HepG2 (cell line): ENCODE results near the gene PPP1R13B. TPM values are rescaled to one million over a fixed set of nuclear protein-coding genes. Genes with fewer than 3 reads are reported as not detected.

ENCODE experiments used
- ARID2 ChIP-seq: sonication (generic); formaldehyde crosslinking; IDR thresholded peaks from 2 replicates; pipeline ENCODE4 v1.8.1; 2022; ENCODE audit warnings: mild to moderate bottlenecking, missing genetic modification reagents, borderline replicate concordance
- CHCHD3 ChIP-seq: sonication (generic); formaldehyde crosslinking; IDR thresholded peaks from 2 replicates; pipeline ENCODE4 v1.8.0; 2022; ENCODE audit warnings: mild to moderate bottlenecking, missing genetic modification reagents, moderate library complexity
- CREB1 ChIP-seq, 2 experiments: fragments of 450-650 bp in 1 of 2; IDR thresholded peaks; 2 replicates each; pipeline ENCODE4 v1.6.1; 2016 to 2017; ENCODE audit warnings: control low read depth in 1 of 2, mild to moderate bottlenecking in 1 of 2, missing compliant biosample characterization in 1 of 2, missing genetic modification characterization in 1 of 2
- GPN1 ChIP-seq: sonication (generic); formaldehyde crosslinking; IDR thresholded peaks from 2 replicates; pipeline ENCODE4 v1.5.1; 2020; ENCODE audit warnings: missing genetic modification reagents, borderline replicate concordance
- HDAC2 ChIP-seq: sonication (generic); formaldehyde crosslinking; IDR thresholded peaks from 2 replicates; pipeline ENCODE4 v1.4.0; 2020; ENCODE audit warnings: missing genetic modification reagents
- NFIC ChIP-seq: IDR thresholded peaks from 2 replicates; pipeline ENCODE4 v1.6.1; 2012; ENCODE audit warnings: mild to moderate bottlenecking, low read length, inconsistent platforms
- PRMT3 ChIP-seq: sonication (generic); formaldehyde crosslinking; IDR thresholded peaks from 2 replicates; pipeline ENCODE4 v1.8.1; 2022; ENCODE audit warnings: low read depth, mild to moderate bottlenecking, moderate library complexity, missing genetic modification reagents, borderline replicate concordance
- SMC3 ChIP-seq: IDR thresholded peaks from 2 replicates; pipeline ENCODE4 v1.6.1; 2011; ENCODE audit warnings: low read length, improper control_type of control experiment
- SUZ12 ChIP-seq: fragments of 150-350 bp; IDR thresholded peaks from 2 replicates; pipeline ENCODE4 v1.6.1; 2014; ENCODE audit warnings: low read depth, low read length
- TAF1 ChIP-seq: sonication (generic); formaldehyde crosslinking; IDR thresholded peaks from 2 replicates; pipeline ENCODE4 v1.4.0; 2020; ENCODE audit warnings: missing genetic modification reagents
- TCF7L2 ChIP-seq: IDR thresholded peaks from 2 replicates; pipeline ENCODE4 v1.6.1; 2011; ENCODE audit warnings: mild to moderate bottlenecking, low read depth, low read length, moderate library complexity
- ZNF484 ChIP-seq: sonication (generic); formaldehyde crosslinking; IDR thresholded peaks from 2 replicates; pipeline ENCODE4 v1.5.1; 2020; ENCODE audit warnings: mild to moderate bottlenecking, low read depth, missing genetic modification reagents, borderline replicate concordance
- ZNF660 ChIP-seq: sonication (generic); formaldehyde crosslinking; IDR thresholded peaks from 2 replicates; pipeline ENCODE4 v1.5.1; 2020; ENCODE audit warnings: mild to moderate bottlenecking, low read depth, missing genetic modification reagents, borderline replicate concordance
- ZNF746 ChIP-seq: sonication (generic); formaldehyde crosslinking; IDR thresholded peaks from 2 replicates; pipeline ENCODE4 v1.8.0; 2022; ENCODE audit warnings: mild to moderate bottlenecking, missing genetic modification reagents
- polyA plus RNA-seq, 8 experiments: library from polyadenylated mRNA; depleted of rRNA in 3 of 8; stranded (reverse) in 7 of 8; unstranded in 1 of 8; fragments of >200 nt; fragmentation: Illumina TruSeq in 4 of 8; extraction: Trizol in 4 of 8; gene quantifications; 2 replicates each; pipeline versions ENCODE4 v1.2.1 to v1.2.3, GENCODE V29; 2011 to 2016; ENCODE audit warnings: low read depth in 4 of 8, missing spikeins in 1 of 8, mixed read lengths in 1 of 8; ENCODE audit not compliant: insufficient read depth in 1 of 8
- total RNA-seq, 5 experiments: library from RNA; depleted of rRNA; stranded (reverse); fragments of >200 nt; fragmentation: Illumina TruSeq; extraction: Trizol; gene quantifications; 2 replicates each; pipeline ENCODE4 v1.2.3, GENCODE V29; 2016; ENCODE audit warnings: low read depth in 1 of 5
- TF ChIP-seq, protein P1 (sequence below): sonication (generic); formaldehyde crosslinking; IDR thresholded peaks from 2 replicates; pipeline ENCODE4 v1.5.1; 2020; ENCODE audit warnings: mild to moderate bottlenecking, moderate library complexity, missing genetic modification reagents
- TF ChIP-seq, protein P2 (sequence below): sonication (generic); formaldehyde crosslinking; IDR thresholded peaks from 2 replicates; pipeline ENCODE4 v1.8.0; 2022; ENCODE audit warnings: mild to moderate bottlenecking, missing genetic modification reagents, borderline replicate concordance
- TF ChIP-seq, protein P3 (sequence below): sonication (generic); formaldehyde crosslinking; IDR thresholded peaks from 2 replicates; pipeline ENCODE4 v1.4.0; 2020; ENCODE audit warnings: missing genetic modification reagents, borderline replicate concordance
- TF ChIP-seq, protein P4 (sequence below): sonication (generic); formaldehyde crosslinking; IDR thresholded peaks from 2 replicates; pipeline ENCODE4 v1.5.0; 2020; ENCODE audit warnings: missing genetic modification reagents
- TF ChIP-seq, protein P5 (sequence below): sonication (generic); formaldehyde crosslinking; IDR thresholded peaks from 2 replicates; pipeline ENCODE4 v1.4.0; 2020; ENCODE audit warnings: mild to moderate bottlenecking, missing genetic modification reagents

PPP1R13B gene
- total and polyA plus RNA-seq, 2 of the 13 experiments (the other 11 are each of a cell fraction or from before 2014, with no cell fraction given): 4.6 to 9.4 TPM

DNA sequence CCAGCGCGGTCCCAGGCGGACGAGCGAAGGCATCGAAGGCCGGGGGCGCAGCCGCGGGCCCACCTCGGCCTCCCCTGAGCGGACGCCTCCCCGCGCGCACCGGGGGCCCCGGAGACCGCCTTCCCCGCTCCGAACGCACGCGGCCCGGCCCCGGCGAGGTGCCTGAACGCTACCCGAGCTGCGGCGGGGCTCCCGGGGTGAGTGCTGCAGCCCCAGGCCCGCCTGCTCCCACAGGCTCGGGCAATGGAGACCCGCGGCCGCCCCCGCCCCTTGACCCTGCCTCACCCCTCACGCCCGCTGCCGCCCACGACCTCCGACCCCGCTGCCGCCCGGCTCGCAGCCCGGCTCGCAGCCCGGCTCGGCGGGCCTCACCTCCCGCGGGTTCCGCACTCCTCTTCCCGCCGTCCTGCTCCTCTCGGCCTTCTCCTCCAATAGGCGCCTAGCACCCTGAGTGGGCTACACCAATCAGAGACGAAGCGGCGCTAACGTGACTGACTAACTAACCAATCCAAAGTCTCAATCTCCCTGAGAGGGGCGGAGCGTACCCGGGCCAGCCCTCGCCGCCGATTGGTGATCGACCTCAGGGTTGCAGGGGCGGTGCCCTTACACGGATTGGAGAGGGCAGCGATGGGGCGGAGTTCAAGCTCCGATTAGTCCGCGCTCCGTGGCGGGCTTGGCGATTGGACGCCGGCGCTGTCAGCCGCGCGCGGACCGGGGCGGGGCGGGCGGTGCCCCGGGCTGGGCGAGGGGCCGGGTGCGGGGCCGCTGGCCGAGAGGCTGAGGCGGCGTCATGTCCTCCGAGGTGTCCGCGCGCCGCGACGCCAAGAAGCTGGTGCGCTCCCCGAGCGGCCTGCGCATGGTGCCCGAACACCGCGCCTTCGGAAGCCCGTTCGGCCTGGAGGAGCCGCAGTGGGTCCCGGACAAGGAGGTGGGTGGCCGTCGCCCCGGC is 132.0 kb downstream of the PPP1R13B start, which contains the start of the genes XRCC3 and ZFYVE21 (continued):
- TF ChIP-seq, protein P1, sequence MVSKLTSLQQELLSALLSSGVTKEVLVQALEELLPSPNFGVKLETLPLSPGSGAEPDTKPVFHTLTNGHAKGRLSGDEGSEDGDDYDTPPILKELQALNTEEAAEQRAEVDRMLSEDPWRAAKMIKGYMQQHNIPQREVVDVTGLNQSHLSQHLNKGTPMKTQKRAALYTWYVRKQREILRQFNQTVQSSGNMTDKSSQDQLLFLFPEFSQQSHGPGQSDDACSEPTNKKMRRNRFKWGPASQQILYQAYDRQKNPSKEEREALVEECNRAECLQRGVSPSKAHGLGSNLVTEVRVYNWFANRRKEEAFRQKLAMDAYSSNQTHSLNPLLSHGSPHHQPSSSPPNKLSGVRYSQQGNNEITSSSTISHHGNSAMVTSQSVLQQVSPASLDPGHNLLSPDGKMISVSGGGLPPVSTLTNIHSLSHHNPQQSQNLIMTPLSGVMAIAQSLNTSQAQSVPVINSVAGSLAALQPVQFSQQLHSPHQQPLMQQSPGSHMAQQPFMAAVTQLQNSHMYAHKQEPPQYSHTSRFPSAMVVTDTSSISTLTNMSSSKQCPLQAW (CRISPR knock-in tag): no peak
- TF ChIP-seq, protein P2, sequence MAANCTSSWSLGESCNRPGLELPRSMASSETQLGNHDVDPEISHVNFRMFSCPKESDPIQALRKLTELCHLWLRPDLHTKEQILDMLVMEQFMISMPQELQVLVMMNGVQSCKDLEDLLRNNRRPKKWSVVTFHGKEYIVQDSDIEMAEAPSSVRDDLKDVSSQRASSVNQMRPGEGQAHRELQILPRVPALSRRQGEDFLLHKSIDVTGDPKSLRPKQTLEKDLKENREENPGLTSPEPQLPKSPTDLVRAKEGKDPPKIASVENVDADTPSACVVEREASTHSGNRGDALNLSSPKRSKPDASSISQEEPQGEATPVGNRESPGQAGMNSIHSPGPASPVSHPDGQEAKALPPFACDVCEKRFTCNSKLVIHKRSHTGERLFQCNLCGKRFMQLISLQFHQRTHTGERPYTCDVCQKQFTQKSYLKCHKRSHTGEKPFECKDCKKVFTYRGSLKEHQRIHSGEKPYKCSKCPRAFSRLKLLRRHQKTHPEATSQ (CRISPR knock-in tag): no peak
- TF ChIP-seq SUZ12 (no peak), GPN1 (CRISPR knock-in tag) (no peak), ARID2 (CRISPR knock-in tag) (no peak), SMC3 (no peak), ZNF484 (CRISPR knock-in tag) (no peak), ZNF660 (CRISPR knock-in tag) (no peak), NFIC (no peak), TCF7L2 (no peak), HDAC2 (CRISPR knock-in tag) (no peak; the same call in 1 of the 2 replicates), PRMT3 (CRISPR knock-in tag) (no peak), TAF1 (CRISPR knock-in tag) (peak; percentile 69), ZNF746 (CRISPR knock-in tag) (no peak), CHCHD3 (no peak), CREB1 (IDR thresholded peaks at IDR 0.05) (peak; percentile 84), CREB1 (CRISPR knock-in tag; IDR thresholded peaks at IDR 0.05) (peak; percentile 67; the same call in 1 of the 2 replicates)
- TF ChIP-seq, protein P3, sequence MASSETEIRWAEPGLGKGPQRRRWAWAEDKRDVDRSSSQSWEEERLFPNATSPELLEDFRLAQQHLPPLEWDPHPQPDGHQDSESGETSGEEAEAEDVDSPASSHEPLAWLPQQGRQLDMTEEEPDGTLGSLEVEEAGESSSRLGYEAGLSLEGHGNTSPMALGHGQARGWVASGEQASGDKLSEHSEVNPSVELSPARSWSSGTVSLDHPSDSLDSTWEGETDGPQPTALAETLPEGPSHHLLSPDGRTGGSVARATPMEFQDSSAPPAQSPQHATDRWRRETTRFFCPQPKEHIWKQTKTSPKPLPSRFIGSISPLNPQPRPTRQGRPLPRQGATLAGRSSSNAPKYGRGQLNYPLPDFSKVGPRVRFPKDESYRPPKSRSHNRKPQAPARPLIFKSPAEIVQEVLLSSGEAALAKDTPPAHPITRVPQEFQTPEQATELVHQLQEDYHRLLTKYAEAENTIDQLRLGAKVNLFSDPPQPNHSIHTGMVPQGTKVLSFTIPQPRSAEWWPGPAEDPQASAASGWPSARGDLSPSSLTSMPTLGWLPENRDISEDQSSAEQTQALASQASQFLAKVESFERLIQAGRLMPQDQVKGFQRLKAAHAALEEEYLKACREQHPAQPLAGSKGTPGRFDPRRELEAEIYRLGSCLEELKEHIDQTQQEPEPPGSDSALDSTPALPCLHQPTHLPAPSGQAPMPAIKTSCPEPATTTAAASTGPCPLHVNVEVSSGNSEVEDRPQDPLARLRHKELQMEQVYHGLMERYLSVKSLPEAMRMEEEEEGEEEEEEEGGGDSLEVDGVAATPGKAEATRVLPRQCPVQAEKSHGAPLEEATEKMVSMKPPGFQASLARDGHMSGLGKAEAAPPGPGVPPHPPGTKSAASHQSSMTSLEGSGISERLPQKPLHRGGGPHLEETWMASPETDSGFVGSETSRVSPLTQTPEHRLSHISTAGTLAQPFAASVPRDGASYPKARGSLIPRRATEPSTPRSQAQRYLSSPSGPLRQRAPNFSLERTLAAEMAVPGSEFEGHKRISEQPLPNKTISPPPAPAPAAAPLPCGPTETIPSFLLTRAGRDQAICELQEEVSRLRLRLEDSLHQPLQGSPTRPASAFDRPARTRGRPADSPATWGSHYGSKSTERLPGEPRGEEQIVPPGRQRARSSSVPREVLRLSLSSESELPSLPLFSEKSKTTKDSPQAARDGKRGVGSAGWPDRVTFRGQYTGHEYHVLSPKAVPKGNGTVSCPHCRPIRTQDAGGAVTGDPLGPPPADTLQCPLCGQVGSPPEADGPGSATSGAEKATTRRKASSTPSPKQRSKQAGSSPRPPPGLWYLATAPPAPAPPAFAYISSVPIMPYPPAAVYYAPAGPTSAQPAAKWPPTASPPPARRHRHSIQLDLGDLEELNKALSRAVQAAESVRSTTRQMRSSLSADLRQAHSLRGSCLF (CRISPR knock-in tag): no peak
- TF ChIP-seq, protein P4, sequence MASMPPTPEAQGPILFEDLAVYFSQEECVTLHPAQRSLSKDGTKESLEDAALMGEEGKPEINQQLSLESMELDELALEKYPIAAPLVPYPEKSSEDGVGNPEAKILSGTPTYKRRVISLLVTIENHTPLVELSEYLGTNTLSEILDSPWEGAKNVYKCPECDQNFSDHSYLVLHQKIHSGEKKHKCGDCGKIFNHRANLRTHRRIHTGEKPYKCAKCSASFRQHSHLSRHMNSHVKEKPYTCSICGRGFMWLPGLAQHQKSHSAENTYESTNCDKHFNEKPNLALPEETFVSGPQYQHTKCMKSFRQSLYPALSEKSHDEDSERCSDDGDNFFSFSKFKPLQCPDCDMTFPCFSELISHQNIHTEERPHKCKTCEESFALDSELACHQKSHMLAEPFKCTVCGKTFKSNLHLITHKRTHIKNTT (CRISPR knock-in tag): no peak
- TF ChIP-seq, protein P5, sequence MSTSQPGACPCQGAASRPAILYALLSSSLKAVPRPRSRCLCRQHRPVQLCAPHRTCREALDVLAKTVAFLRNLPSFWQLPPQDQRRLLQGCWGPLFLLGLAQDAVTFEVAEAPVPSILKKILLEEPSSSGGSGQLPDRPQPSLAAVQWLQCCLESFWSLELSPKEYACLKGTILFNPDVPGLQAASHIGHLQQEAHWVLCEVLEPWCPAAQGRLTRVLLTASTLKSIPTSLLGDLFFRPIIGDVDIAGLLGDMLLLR (CRISPR knock-in tag): no peak
